ENCODE data around the gene SPRYD7. TPM values are rescaled to one million over a fixed set of nuclear protein-coding genes. Genes with fewer than 3 reads are reported as not detected.
"Not testable (repeated sequence)": the region's sequence is repeated elsewhere in the genome, so short reads cannot be mapped to it uniquely, and the experiment has no call there.

Gene SPRYD7
- total RNA-seq, 1 donor from 2014 or later: 9.8 TPM

DNA sequence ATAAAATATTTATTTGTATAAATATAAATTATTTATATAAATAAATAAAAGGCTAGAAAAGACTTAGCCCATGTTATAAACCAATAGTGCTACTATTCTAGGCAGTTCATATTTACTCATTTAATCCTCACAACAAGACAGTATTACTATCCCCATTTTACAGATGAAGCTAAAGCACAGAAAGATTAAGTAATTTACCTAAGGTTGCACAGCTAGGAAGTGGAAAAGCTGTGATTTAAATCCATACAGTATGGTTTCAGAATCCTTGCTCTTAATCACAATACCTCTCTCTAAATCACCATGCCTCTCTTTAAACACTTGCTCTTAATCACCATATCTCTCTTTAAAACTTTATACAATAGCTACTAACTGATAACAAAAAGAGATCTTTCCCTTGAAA is 13.8 kb downstream of the SPRYD7 start:
- Mint-ChIP-seq H3K9me3 (peaks cover 8% of the 10 kb centered on the region), H3K4me1 (ENCODE audit: low read depth) (no peaks in the 10 kb centered on the region), H3K4me3 (ENCODE audit: low read depth) (no peak overlapping the region), H3K36me3 (ENCODE audit: low read depth) (peaks cover 28% of the 10 kb centered on the region), H3K27me3 (ENCODE audit: low read depth) (no peaks in the 10 kb centered on the region), H3K27ac (no peak overlapping the region)
- intact Hi-C loops (cut with micrococcal nuclease): no loop called here
- DNase-seq (ENCODE audit: low spot score): no peak

DNA sequence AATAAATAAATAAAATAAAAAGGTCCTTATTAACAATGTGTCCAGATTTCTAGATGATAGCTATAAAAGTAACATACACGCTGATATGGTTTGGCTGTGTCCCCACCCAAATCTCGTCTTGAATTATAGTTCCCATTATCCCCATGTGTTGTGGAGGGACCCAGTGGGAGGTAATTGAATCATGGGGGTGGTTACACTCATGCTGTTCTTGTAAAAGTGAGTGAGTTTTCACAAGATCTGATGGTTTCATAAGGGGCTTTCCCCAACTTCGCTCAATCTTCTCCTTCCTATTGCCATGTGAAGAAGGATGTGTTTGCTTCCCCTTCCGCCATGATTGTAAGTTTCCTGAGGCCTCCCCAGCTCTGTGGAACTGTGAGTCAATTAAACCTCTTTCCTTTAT is 15.2 kb downstream of the SPRYD7 start:
- intact Hi-C loops (cut with micrococcal nuclease); H3K27ac Mint-ChIP-seq; H3K9me3 Mint-ChIP-seq; DNase-seq (ENCODE audit: low spot score); H3K4me3 Mint-ChIP-seq (ENCODE audit: low read depth); H3K4me1 Mint-ChIP-seq (ENCODE audit: low read depth); H3K27me3 Mint-ChIP-seq (ENCODE audit: low read depth): not testable (repeated sequence)
- peaks cover 33% of the 10 kb centered on the region for H3K36me3 Mint-ChIP-seq (ENCODE audit: low read depth)

DNA sequence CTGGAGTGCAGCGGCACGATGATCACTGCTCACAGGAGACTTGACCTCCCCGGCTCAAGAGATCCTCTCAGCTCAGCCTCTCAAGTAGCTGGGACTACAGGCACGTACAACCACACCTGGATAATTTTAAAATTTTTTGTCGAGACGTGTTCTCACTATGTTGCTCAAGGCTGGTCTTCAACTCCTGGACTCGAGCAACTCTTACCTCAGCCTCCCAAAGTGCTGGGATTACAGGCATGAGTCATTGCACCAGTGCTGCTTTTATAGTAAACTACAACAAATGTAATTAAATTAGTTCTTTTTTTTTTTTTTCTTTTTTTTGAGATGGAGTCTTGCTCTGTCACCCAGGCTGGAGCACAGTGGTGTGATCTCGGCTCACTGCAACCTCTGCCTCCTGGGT is 18.0 kb downstream of the SPRYD7 start:
- H3K27ac Mint-ChIP-seq; H3K4me1 Mint-ChIP-seq (ENCODE audit: low read depth); intact Hi-C loops (cut with micrococcal nuclease); H3K27me3 Mint-ChIP-seq (ENCODE audit: low read depth); DNase-seq (ENCODE audit: low spot score); H3K9me3 Mint-ChIP-seq; H3K4me3 Mint-ChIP-seq (ENCODE audit: low read depth): not testable (repeated sequence)
- peaks cover 31% of the 10 kb centered on the region for H3K36me3 Mint-ChIP-seq (ENCODE audit: low read depth)

DNA sequence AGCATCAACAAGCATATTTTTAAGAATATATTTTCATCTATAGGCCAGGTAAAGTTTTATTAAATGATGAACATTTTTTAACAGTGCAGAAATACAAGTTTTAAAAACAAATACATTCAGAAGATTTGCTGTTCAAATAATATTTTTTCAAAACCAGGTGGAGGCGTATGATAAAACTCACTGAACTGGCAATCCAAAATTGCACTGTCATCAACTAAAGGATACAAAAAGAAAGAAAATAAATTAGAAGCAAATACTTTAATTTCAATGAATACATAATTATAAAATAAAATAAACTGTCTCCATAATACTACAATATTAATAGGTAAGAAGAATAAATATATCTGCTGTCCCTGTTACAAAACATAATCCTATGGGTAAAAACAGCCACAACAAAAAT is 21.2 kb downstream of the SPRYD7 start:
- Mint-ChIP-seq H3K27me3 (ENCODE audit: low read depth) (no peaks in the 10 kb centered on the region), H3K4me3 (ENCODE audit: low read depth) (no peak overlapping the region), H3K27ac (no peak overlapping the region), H3K9me3 (no peaks in the 10 kb centered on the region), H3K36me3 (ENCODE audit: low read depth) (peaks cover 15% of the 10 kb centered on the region), H3K4me1 (ENCODE audit: low read depth) (no peaks in the 10 kb centered on the region)
- intact Hi-C loops (cut with micrococcal nuclease): no loop called here
- DNase-seq (ENCODE audit: low spot score): no peak

DNA sequence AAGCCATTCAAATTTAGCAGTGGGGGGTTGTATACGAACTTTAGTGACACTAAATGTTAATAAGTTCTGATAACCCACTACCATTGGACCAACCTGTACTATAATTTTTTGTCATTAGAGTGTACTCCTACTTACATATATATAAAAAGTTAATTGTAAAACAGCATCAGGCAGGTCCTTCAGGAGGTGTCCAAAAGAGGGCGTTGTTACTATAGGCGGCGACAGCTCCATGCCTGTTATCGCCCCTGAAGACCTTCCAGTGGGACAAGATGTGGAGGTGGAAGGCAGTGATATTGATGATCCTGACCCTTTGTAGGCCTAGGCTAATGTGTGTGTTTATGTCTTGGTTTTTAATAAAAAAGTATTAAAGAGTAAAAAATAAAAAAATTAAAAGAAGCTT is 27.5 kb downstream of the SPRYD7 start:
- Mint-ChIP-seq H3K27ac (no peak overlapping the region), H3K9me3 (no peaks in the 10 kb centered on the region), H3K4me1 (ENCODE audit: low read depth) (no peaks in the 10 kb centered on the region), H3K4me3 (ENCODE audit: low read depth) (no peak overlapping the region), H3K27me3 (ENCODE audit: low read depth) (no peaks in the 10 kb centered on the region), H3K36me3 (ENCODE audit: low read depth) (no peaks in the 10 kb centered on the region)
- DNase-seq (ENCODE audit: low spot score): no peak
- intact Hi-C loops (cut with micrococcal nuclease): no loop called here

DNA sequence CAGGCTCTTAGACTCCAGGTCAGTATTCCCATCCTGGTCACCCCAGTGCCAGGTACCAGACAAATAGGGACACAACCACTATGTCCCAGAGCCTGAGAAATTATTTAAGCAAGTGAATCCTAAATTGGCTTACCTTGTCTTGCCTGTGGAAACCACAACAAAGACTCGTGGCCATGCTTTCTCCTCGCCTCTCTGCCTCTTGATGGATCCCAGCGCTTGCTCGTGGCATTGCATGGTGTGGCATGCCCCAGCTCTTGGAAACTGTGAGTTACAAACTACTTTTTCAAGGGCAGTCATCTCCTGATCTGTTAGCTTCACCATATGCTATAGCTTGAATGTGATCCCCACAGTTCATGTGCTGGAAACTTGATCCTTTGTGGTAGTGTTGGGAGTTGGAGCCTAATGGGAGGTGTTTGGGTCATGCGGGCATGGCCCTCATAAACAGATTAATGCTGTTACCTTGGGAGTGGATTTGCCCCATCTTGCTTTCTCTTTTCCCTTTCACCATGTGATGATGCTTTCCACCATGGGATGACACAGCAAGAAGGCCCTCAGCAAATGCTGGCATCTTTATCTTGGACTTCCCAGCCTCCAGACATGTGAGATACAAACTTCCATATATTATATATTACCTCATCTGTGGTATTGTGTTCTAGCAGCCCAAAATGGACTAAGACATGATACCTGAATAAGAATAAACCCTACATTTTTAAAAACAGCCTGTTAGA is 31.2 kb downstream of the SPRYD7 start:
- intact Hi-C loops (cut with micrococcal nuclease): no loop called here
- no peaks in the 10 kb centered on the region for H3K4me1 Mint-ChIP-seq (ENCODE audit: low read depth)
- H3K4me3 Mint-ChIP-seq (ENCODE audit: low read depth): no peak overlapping the region
- no peaks in the 10 kb centered on the region for H3K36me3 Mint-ChIP-seq (ENCODE audit: low read depth)
- H3K27me3 Mint-ChIP-seq (ENCODE audit: low read depth): no peaks in the 10 kb centered on the region
- DNase-seq (ENCODE audit: low spot score): no peak
- H3K9me3 Mint-ChIP-seq: no peaks in the 10 kb centered on the region
- no peak overlapping the region for H3K27ac Mint-ChIP-seq

DNA sequence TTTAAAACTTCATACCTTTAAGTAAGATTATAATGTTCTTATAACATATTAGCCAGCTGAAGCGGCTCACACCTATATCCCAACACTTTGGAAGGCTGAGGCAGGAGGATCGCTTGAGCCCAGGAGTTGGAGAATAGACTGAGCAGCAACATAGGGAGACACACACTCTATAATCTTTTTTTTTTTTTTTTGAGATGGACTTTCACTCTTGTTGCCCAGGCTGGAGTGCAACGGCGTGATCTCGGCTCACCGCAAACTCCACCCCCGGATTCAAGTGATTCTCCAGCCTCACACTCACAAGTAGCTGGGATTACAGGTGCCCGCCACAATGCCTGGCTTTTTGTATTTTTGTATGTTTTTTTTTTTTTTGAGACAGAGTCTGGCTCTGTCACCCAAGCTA is 37.3 kb downstream of the SPRYD7 start:
- intact Hi-C loops (cut with micrococcal nuclease): no loop called here
- H3K36me3 Mint-ChIP-seq (ENCODE audit: low read depth): no peaks in the 10 kb centered on the region
- H3K27ac Mint-ChIP-seq: no peak overlapping the region
- no peak overlapping the region for H3K4me3 Mint-ChIP-seq (ENCODE audit: low read depth)
- DNase-seq (ENCODE audit: low spot score): no peak
- H3K9me3 Mint-ChIP-seq: no peaks in the 10 kb centered on the region
- no peaks in the 10 kb centered on the region for H3K4me1 Mint-ChIP-seq (ENCODE audit: low read depth)
- peaks cover 5% of the 10 kb centered on the region for H3K27me3 Mint-ChIP-seq (ENCODE audit: low read depth)

DNA sequence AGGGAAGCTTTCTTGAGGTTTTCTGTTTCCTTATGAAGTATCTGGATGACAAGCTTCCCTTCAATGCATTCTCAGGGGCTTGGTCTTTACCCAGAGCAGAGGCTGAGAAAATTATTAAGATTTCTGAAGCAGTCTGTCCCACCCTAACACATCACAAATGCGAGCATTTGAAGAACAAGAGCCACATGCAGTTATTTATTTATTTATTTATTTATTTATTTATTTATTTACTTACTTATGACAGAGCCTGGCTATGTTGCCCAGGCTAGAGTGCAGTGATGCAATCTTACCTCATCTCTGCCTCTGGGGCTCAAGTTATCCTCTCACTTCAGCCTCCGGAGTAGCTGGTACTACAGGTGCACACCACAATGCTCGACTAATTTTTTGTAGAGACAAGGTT is 38.4 kb downstream of the SPRYD7 start:
- Mint-ChIP-seq H3K9me3 (no peaks in the 10 kb centered on the region), H3K27me3 (ENCODE audit: low read depth) (peaks cover 5% of the 10 kb centered on the region), H3K4me3 (ENCODE audit: low read depth) (no peak overlapping the region), H3K27ac (no peak overlapping the region), H3K4me1 (ENCODE audit: low read depth) (no peaks in the 10 kb centered on the region), H3K36me3 (ENCODE audit: low read depth) (no peaks in the 10 kb centered on the region)
- no peak for DNase-seq (ENCODE audit: low spot score)
- intact Hi-C loops (cut with micrococcal nuclease): no loop called here

DNA sequence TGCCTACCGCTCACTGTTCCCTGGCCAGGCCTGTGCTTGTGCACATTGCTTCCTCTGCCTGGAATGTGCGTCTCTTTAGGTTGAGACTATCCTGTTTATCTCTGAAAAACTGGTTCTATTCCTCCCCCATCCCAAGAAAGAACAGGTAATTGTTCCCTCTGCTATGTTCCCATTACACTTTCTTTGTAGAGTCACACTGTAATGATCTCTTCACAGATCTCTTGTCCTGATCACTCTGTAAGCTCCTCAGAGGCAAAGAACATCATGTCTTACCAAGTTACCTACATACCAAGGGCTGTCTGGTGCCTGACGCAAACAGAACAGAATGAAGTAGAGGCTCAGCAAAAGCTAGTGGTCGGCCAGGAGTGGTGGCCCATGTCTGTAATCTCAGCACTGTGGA is 40.3 kb downstream of the SPRYD7 start:
- Mint-ChIP-seq H3K27me3 (ENCODE audit: low read depth) (peaks cover 10% of the 10 kb centered on the region), H3K9me3 (no peaks in the 10 kb centered on the region), H3K4me1 (ENCODE audit: low read depth) (no peaks in the 10 kb centered on the region), H3K36me3 (ENCODE audit: low read depth) (no peaks in the 10 kb centered on the region), H3K4me3 (ENCODE audit: low read depth) (no peak overlapping the region), H3K27ac (no peak overlapping the region)
- DNase-seq (ENCODE audit: low spot score): no peak
- intact Hi-C loops (cut with micrococcal nuclease): no loop called here

DNA sequence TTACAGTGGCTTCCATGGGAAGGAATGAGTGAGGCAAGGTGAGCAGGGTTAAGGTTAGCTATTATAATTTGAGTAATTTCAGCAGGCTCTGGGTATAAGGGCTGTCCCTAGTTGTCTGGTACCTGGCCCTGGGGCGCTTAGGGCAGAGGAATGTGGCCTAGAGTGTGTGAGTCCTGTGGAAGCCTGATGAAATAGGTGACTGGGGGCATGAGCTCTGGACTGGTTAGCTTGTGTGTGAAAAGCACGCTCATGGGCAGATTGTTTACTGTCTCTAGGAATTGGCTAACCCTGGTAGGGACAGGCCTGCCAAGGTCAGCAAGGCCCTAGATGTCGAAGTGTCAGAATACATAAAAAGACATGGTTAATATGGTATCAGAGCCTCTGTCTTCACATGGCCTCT is 42.5 kb downstream of the SPRYD7 start:
- no peak for DNase-seq (ENCODE audit: low spot score)
- intact Hi-C loops (cut with micrococcal nuclease): no loop called here
- Mint-ChIP-seq H3K27me3 (ENCODE audit: low read depth) (peaks cover 10% of the 10 kb centered on the region), H3K27ac (no peak overlapping the region), H3K4me3 (ENCODE audit: low read depth) (no peak overlapping the region), H3K9me3 (no peaks in the 10 kb centered on the region), H3K36me3 (ENCODE audit: low read depth) (no peaks in the 10 kb centered on the region), H3K4me1 (ENCODE audit: low read depth) (no peaks in the 10 kb centered on the region)

DNA sequence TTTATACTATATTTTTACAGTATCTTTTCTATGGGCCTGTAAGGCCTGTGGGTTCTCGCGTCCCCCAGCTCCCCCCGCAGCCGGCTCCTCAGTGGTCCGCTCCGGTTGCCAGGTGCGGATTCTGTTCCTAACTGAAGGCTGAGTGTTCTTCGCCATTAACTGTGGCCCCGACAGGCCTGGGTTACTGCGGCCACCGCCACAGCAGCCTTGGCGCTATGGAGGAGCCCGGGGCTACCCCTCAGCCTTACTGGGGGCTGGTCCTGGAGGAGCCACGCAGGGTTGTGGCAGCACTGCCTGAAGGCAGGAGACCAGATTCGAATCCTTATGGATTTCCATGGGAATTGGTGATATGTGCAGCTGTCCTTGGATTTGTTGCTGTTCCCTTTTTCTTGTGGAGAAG is 45.8 kb downstream of the SPRYD7 start:
- intact Hi-C loops (cut with micrococcal nuclease): no loop called here
- H3K27me3 Mint-ChIP-seq (ENCODE audit: low read depth): peaks cover 5% of the 10 kb centered on the region

DNA sequence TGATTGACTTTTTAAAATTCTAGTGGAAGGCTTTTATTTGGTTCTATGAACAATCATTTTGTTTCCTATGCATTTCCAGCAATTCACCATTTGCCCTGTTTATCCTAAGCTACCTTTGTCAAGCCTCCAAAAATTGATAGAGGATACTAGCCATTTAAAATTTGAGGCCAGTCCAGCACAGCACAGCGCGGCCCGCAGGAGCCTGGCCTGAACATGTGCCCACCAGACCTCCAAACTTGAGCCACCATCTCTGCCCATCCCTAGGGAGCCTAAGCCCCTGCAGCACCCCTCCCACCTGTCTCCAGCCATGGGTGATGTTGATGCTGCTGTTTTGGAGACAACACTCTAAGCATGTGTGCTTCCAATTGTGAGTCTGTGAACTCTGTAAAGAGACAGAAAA is 57.5 kb downstream of the SPRYD7 start:
- no peaks in the 10 kb centered on the region for H3K27me3 Mint-ChIP-seq (ENCODE audit: low read depth)
- no peaks in the 10 kb centered on the region for H3K4me1 Mint-ChIP-seq (ENCODE audit: low read depth)
- H3K4me3 Mint-ChIP-seq (ENCODE audit: low read depth): no peak overlapping the region
- no peak for DNase-seq (ENCODE audit: low spot score)
- H3K9me3 Mint-ChIP-seq: peaks cover 41% of the 10 kb centered on the region
- intact Hi-C loops (cut with micrococcal nuclease): no loop called here
- H3K36me3 Mint-ChIP-seq (ENCODE audit: low read depth): no peaks in the 10 kb centered on the region
- H3K27ac Mint-ChIP-seq: no peak overlapping the region

More for the DNA sequence above, 45.8 kb downstream of the SPRYD7 start:
- no peaks in the 10 kb centered on the region for H3K4me1 Mint-ChIP-seq (ENCODE audit: low read depth)
- no peaks in the 10 kb centered on the region for H3K36me3 Mint-ChIP-seq (ENCODE audit: low read depth)
- H3K27ac Mint-ChIP-seq: no peak overlapping the region
- no peak for DNase-seq (ENCODE audit: low spot score)
- H3K4me3 Mint-ChIP-seq (ENCODE audit: low read depth): no peak overlapping the region
- no peaks in the 10 kb centered on the region for H3K9me3 Mint-ChIP-seq

DNA sequence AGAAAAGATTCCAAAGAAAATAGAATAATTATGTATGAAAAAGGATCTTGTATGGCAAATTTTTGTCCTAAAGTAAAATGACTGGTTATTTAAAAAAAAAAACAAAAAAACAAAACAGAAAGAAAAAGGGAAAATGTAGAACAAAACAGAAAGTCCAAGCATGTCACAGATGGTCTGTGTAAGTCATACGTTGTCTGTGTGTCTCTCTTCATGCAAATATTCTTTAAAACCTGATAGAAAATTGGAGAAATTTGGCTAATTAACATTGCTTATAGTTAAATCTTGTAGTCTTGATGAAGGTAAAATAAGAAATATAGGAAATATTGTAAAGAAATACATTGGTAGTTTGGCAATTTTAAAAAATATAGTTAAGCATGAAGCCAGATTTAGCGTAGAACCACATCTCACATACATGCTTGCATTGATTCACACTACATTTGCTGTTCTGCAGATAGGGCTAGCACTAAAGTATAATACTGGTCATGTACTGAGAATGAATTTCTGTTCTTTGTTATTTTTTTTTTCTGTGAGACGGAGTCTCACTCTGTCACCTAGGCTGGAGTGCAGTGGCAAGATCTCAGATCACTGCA is 58.4 kb downstream of the SPRYD7 start:
- peaks cover 39% of the 10 kb centered on the region for H3K9me3 Mint-ChIP-seq
- no peak overlapping the region for H3K27ac Mint-ChIP-seq
- no peak overlapping the region for H3K4me3 Mint-ChIP-seq (ENCODE audit: low read depth)
- H3K36me3 Mint-ChIP-seq (ENCODE audit: low read depth): no peaks in the 10 kb centered on the region
- intact Hi-C loops (cut with micrococcal nuclease): no loop called here
- no peaks in the 10 kb centered on the region for H3K4me1 Mint-ChIP-seq (ENCODE audit: low read depth)
- no peaks in the 10 kb centered on the region for H3K27me3 Mint-ChIP-seq (ENCODE audit: low read depth)
- DNase-seq (ENCODE audit: low spot score): no peak
